Keratinocyte (primary cell): ENCODE data around the gene THNSL1. TPM values are rescaled to one million over a fixed set of nuclear protein-coding genes. Genes with fewer than 3 reads are reported as not detected.
A peak's percentile ranks its signal among the peaks of the same experiment; 100 is the strongest.

Source experiments
- DNase-seq: peaks from one replicate; pipeline ENCODE4 v3.0.0-alpha.2; 2011; ENCODE audit warnings: low read depth, missing footprints, low spot score
- FAIRE-seq: peaks from 2 replicates; lab custom pipeline; 2011; peaks lifted over from hg19 to GRCh38; lab: Jason Lieb, UNC
- H2AFZ ChIP-seq: 2 replicates; pipeline ENCODE4 v1.6.0; 2012; ENCODE audit warnings: low read length, control low read depth, inconsistent platforms; ENCODE audit not compliant: control insufficient read depth
- H3K27ac ChIP-seq: 2 replicates; pipeline ENCODE4 v1.5.1; 2011; ENCODE audit warnings: low read length; ENCODE audit not compliant: control insufficient read depth, insufficient read depth
- H3K27me3 ChIP-seq: 3 replicates; pipeline ENCODE4 v1.6.0; 2011; ENCODE audit warnings: low read length; ENCODE audit not compliant: control insufficient read depth, insufficient read depth; ENCODE audit errors: extremely low read depth
- H3K36me3 ChIP-seq, 2 experiments: 2 replicates in 1 of 2; 3 replicates in 1 of 2; pipeline ENCODE4 v1.5.1; 2011; ENCODE audit warnings: low read length in 2 of 2, mild to moderate bottlenecking in 1 of 2; ENCODE audit not compliant: control insufficient read depth in 2 of 2, insufficient read depth in 2 of 2; ENCODE audit errors: extremely low read depth in 1 of 2
- H3K4me1 ChIP-seq: 3 replicates; pipeline ENCODE4 v1.5.1; 2011; ENCODE audit warnings: low read length; ENCODE audit not compliant: control insufficient read depth, insufficient read depth; ENCODE audit errors: extremely low read depth
- H3K4me2 ChIP-seq: 3 replicates; pipeline ENCODE4 v1.6.0; 2011; ENCODE audit warnings: low read depth, low read length; ENCODE audit not compliant: control insufficient read depth, insufficient read depth; ENCODE audit errors: extremely low read depth
- H3K4me3 ChIP-seq, 3 experiments: fragments of 200-600 bp in 1 of 3; sonication (generic) in 1 of 3; 2 replicates in 2 of 3; 3 replicates in 1 of 3; pipeline ENCODE4 v1.5.1; 2011 to 2016; ENCODE audit warnings: low read length in 3 of 3, mild to moderate bottlenecking in 3 of 3, control low read depth in 2 of 3, inconsistent platforms in 1 of 3, low read depth in 1 of 3, mixed read lengths in 1 of 3, mixed run types in 1 of 3, moderate library complexity in 1 of 3; ENCODE audit not compliant: control insufficient read depth in 2 of 3, insufficient read depth in 2 of 3; ENCODE audit errors: extremely low read depth in 1 of 3
- H3K79me2 ChIP-seq: 2 replicates; pipeline ENCODE4 v1.6.0; 2012; ENCODE audit warnings: low read length; ENCODE audit not compliant: control insufficient read depth, insufficient read depth
- H3K9ac ChIP-seq: 3 replicates; pipeline ENCODE4 v1.6.0; 2011; ENCODE audit warnings: low read length; ENCODE audit not compliant: control insufficient read depth, insufficient read depth; ENCODE audit errors: extremely low read depth
- H3K9me1 ChIP-seq: 3 replicates; pipeline ENCODE4 v1.6.0; 2011; ENCODE audit warnings: low read length; ENCODE audit not compliant: control insufficient read depth, insufficient read depth; ENCODE audit errors: extremely low read depth
- H3K9me3 ChIP-seq: 2 replicates; pipeline ENCODE4 v1.5.1; 2012; ENCODE audit warnings: low read depth, low read length; ENCODE audit not compliant: control insufficient read depth
- H4K20me1 ChIP-seq: 3 replicates; pipeline ENCODE4 v1.6.0; 2011; ENCODE audit warnings: low read length; ENCODE audit not compliant: control insufficient read depth, insufficient read depth; ENCODE audit errors: extremely low read depth
- CTCF ChIP-seq, 3 experiments: IDR thresholded peaks in 1 of 3; conservative IDR thresholded peaks in 1 of 3; optimal IDR thresholded peaks in 1 of 3; 2 replicates in 2 of 3; 3 replicates in 1 of 3; pipeline versions ENCODE3 to v1.5.1; 2011; ENCODE audit warnings: low read length in 3 of 3, mild to moderate bottlenecking in 3 of 3, moderate library complexity in 2 of 3, control low read depth in 1 of 3, inconsistent platforms in 1 of 3; ENCODE audit not compliant: insufficient read depth in 2 of 3; ENCODE audit errors: extremely low read depth in 1 of 3
- EZH2 ChIP-seq: IDR thresholded peaks from one replicate; pipeline ENCODE4 v1.6.1; 2012; ENCODE audit warnings: inconsistent platforms, mild to moderate bottlenecking, low read length, moderate library complexity
- dilution Hi-C: fragments of 300-500 bp; cut with MboI; formaldehyde crosslinking; loops from one replicate; pipeline ENCODE4 v1.7.0; 2020; ENCODE audit warnings: low sequenced_read_pairs; ENCODE audit not compliant: extremely low pct_ligation_motif_present
- polyA plus RNA-seq, 5 experiments: library from polyadenylated mRNA; depleted of rRNA in 3 of 5; stranded (reverse) in 3 of 5; stranded (forward) in 1 of 5; unstranded in 1 of 5; fragments of >200 nt; gene quantifications; 1 replicate in 1 of 5; 2 replicates in 3 of 5; 3 replicates in 1 of 5; pipeline versions ENCODE4 v1.2.1 to v1.2.3, GENCODE V29; 2011 to 2012; ENCODE audit warnings: missing spikeins in 2 of 5, low read depth in 1 of 5, low replicate concordance in 1 of 5

THNSL1 gene
- polyA plus RNA-seq, 1 donor (not counting 4 experiments of a cell fraction or from before 2014, with no cell fraction given), result 4.1 TPM

GRCh38 chr10:25028711-25029110 is 12.3 kb downstream of the THNSL1 start:
- no peak overlapping the region for H3K4me3 ChIP-seq
- no peaks in the 10 kb centered on the region for H4K20me1 ChIP-seq
- FAIRE-seq (no peak), DNase-seq (no peak)
- H3K27ac ChIP-seq, result no peak overlapping the region
- H3K79me2 ChIP-seq, result no peaks in the 10 kb centered on the region
- H3K36me3 ChIP-seq, result no peaks in the 10 kb centered on the region
- no peaks in the 10 kb centered on the region for H3K9me1 ChIP-seq
- no peaks in the 10 kb centered on the region for H3K4me1 ChIP-seq
- TF ChIP-seq EZH2, result no peak
- TF ChIP-seq CTCF (optimal IDR thresholded peaks at IDR 0.05 in 1 of 3, IDR thresholded peaks at IDR 0.05 in 1 of 3, conservative IDR thresholded peaks at IDR 0.05 in 1 of 3; ENCODE audit: extremely low read depth in 1 of 3, insufficient read depth in 2 of 3, low read length in 3 of 3), result no peak
- H3K9ac ChIP-seq, result no peak overlapping the region
- dilution Hi-C loops, result no loop called here
- H3K9me3 ChIP-seq, result no peaks in the 10 kb centered on the region
- H2AFZ ChIP-seq, result no peak overlapping the region
- no peaks in the 10 kb centered on the region for H3K27me3 ChIP-seq
- H3K4me2 ChIP-seq, result no peak overlapping the region

GRCh38 chr10:25029519-25029918 is 13.1 kb downstream of the THNSL1 start:
- no peak overlapping the region for H3K4me2 ChIP-seq
- dilution Hi-C loops, result no loop called here
- FAIRE-seq (peak; percentile 23), DNase-seq (no peak)
- H3K4me3 ChIP-seq, result no peak overlapping the region
- no peak overlapping the region for H3K27ac ChIP-seq
- no peaks in the 10 kb centered on the region for H3K27me3 ChIP-seq
- no peak overlapping the region for H2AFZ ChIP-seq
- H3K36me3 ChIP-seq, result no peaks in the 10 kb centered on the region
- no peak for TF ChIP-seq CTCF (optimal IDR thresholded peaks at IDR 0.05 in 1 of 3, IDR thresholded peaks at IDR 0.05 in 1 of 3, conservative IDR thresholded peaks at IDR 0.05 in 1 of 3; ENCODE audit: extremely low read depth in 1 of 3, insufficient read depth in 2 of 3, low read length in 3 of 3)
- TF ChIP-seq EZH2, result no peak
- no peak overlapping the region for H3K9ac ChIP-seq
- no peaks in the 10 kb centered on the region for H3K9me3 ChIP-seq
- no peaks in the 10 kb centered on the region for H3K9me1 ChIP-seq
- H3K79me2 ChIP-seq, result no peaks in the 10 kb centered on the region
- H3K4me1 ChIP-seq, result no peaks in the 10 kb centered on the region
- H4K20me1 ChIP-seq, result no peaks in the 10 kb centered on the region
